ENCODE data around the gene MRPS6.

MRPS6 gene

DNA sequence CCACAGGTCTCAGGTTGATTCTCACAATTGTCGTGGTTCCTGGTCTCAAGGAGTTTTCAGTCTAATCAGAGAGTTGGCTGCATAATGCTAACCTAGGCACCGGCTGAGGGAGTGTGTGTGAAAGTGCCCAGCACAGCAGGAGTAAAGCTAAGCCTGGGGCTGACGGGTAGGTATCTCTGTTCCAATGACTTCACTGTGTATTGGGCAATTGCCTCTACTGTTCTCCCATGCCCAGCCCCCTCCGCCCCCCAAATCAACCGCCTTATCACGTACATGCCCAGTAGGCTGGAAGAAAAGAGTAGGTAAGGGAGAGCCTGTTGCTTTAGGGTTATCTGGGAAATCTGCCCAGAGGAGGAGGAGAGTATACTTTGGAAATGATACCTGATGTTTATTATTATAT is 54.7 kb downstream of the MRPS6 start:
- no peak for TF ChIP-seq POLR2A (IDR thresholded peaks at IDR 0.05; ENCODE audit: extremely low read depth, insufficient read length)
- TF ChIP-seq, protein P1, sequence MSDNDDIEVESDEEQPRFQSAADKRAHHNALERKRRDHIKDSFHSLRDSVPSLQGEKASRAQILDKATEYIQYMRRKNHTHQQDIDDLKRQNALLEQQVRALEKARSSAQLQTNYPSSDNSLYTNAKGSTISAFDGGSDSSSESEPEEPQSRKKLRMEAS (IDR thresholded peaks at IDR 0.05; ENCODE audit: low read depth, low read length) = no peak
- TF ChIP-seq, protein P2, sequence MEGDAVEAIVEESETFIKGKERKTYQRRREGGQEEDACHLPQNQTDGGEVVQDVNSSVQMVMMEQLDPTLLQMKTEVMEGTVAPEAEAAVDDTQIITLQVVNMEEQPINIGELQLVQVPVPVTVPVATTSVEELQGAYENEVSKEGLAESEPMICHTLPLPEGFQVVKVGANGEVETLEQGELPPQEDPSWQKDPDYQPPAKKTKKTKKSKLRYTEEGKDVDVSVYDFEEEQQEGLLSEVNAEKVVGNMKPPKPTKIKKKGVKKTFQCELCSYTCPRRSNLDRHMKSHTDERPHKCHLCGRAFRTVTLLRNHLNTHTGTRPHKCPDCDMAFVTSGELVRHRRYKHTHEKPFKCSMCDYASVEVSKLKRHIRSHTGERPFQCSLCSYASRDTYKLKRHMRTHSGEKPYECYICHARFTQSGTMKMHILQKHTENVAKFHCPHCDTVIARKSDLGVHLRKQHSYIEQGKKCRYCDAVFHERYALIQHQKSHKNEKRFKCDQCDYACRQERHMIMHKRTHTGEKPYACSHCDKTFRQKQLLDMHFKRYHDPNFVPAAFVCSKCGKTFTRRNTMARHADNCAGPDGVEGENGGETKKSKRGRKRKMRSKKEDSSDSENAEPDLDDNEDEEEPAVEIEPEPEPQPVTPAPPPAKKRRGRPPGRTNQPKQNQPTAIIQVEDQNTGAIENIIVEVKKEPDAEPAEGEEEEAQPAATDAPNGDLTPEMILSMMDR (IDR thresholded peaks at IDR 0.05; ENCODE audit: low read depth, low read length) = no peak
- TF ChIP-seq MYC (IDR thresholded peaks at IDR 0.05; ENCODE audit: low read depth, low read length) = no peak
- H3K4me3 ChIP-seq (ENCODE audit: low read depth, low read length) = no peak overlapping the region
- no peak for DNase-seq (ENCODE audit: low read depth)

- TF ChIP-seq, protein P2 (IDR thresholded peaks at IDR 0.05; ENCODE audit: low read depth, low read length) = no peak
- no peak for TF ChIP-seq POLR2A (IDR thresholded peaks at IDR 0.05; ENCODE audit: extremely low read depth, insufficient read length)
- TF ChIP-seq, protein P1 (IDR thresholded peaks at IDR 0.05; ENCODE audit: low read depth, low read length) = no peak
- no peak for TF ChIP-seq MYC (IDR thresholded peaks at IDR 0.05; ENCODE audit: low read depth, low read length)
- no peak overlapping the region for H3K4me3 ChIP-seq (ENCODE audit: low read depth, low read length)
- no peak for DNase-seq (ENCODE audit: low read depth)
Observed at GRCh38 chr21:34128674-34129038, 55.3 kb downstream of the MRPS6 start.

GRCh38 chr21:34129039-34129891 is 55.9 kb downstream of the MRPS6 start:
- no peak for TF ChIP-seq POLR2A (IDR thresholded peaks at IDR 0.05; ENCODE audit: extremely low read depth, insufficient read length)
- no peak for TF ChIP-seq MYC (IDR thresholded peaks at IDR 0.05; ENCODE audit: low read depth, low read length)
- TF ChIP-seq, protein P2 (IDR thresholded peaks at IDR 0.05; ENCODE audit: low read depth, low read length) = no peak
- TF ChIP-seq, protein P1 (IDR thresholded peaks at IDR 0.05; ENCODE audit: low read depth, low read length) = no peak
- no peak for DNase-seq (ENCODE audit: low read depth)
- H3K4me3 ChIP-seq (ENCODE audit: low read depth, low read length) = no peak overlapping the region

DNA sequence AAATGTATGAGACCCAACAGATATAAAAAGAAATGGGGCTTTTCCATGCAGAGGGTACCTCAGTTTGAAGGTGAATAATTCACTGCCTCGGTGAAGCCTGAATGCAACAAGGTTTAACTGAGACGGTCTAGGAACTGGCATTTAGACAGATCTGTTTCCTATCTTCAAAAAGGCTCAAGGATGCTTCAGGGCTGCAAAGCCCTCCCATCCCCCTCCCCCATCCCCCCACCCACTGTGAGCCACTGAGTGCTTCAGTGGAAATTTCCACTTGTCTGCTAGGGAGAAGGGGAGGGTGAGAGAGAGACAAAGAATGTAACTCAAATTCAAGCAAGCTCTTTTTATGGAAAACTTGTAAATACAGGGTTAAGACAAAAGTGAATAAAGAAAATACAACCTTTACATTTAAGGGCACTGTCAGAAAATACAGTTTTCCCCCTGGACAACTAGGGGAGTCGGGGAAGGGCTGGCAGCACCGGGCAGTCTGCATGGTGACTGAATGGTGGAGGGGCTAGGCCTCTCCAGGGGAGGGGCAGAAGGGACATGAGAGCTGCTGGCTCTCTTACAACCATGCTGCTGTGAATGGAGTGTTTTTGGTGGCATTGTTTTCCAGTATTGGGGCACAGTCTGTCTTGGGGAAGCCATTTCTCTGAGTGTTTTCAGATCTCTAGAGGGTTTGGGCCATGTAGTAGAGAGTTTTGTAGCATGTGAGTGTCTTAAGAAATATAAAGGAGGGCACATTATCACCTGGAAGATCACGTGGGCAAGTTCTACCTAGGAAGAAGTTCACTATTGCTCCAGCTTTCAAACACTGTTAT is 56.7 kb downstream of the MRPS6 start:
- no peak for TF ChIP-seq MYC (IDR thresholded peaks at IDR 0.05; ENCODE audit: low read depth, low read length)
- TF ChIP-seq, protein P2 (IDR thresholded peaks at IDR 0.05; ENCODE audit: low read depth, low read length) = no peak
- no peak for TF ChIP-seq POLR2A (IDR thresholded peaks at IDR 0.05; ENCODE audit: extremely low read depth, insufficient read length)
- TF ChIP-seq, protein P1 (IDR thresholded peaks at IDR 0.05; ENCODE audit: low read depth, low read length) = no peak
- no peak for DNase-seq (ENCODE audit: low read depth)
- H3K4me3 ChIP-seq (ENCODE audit: low read depth, low read length) = no peak overlapping the region

GRCh38 chr21:34130716-34130985 is 57.3 kb downstream of the MRPS6 start:
- no peak overlapping the region for H3K4me3 ChIP-seq (ENCODE audit: low read depth, low read length)
- TF ChIP-seq, protein P2 (IDR thresholded peaks at IDR 0.05; ENCODE audit: low read depth, low read length) = no peak
- TF ChIP-seq MYC (IDR thresholded peaks at IDR 0.05; ENCODE audit: low read depth, low read length) = no peak
- no peak for TF ChIP-seq POLR2A (IDR thresholded peaks at IDR 0.05; ENCODE audit: extremely low read depth, insufficient read length)
- TF ChIP-seq, protein P1 (IDR thresholded peaks at IDR 0.05; ENCODE audit: low read depth, low read length) = no peak
- no peak for DNase-seq (ENCODE audit: low read depth)

Measured in NB4 (cell line).